Caco-2 (cell line): ENCODE results near the gene SIK3. TPM values are rescaled to one million over a fixed set of nuclear protein-coding genes. Genes with fewer than 3 reads are reported as not detected.

Experiments used
- BruUV-seq: library from RNA; stranded (reverse); fragments of 400-500 nt; replicated peaks from 2 replicates; lab custom pipeline; 2021; lab: Mats Ljungman, UMichigan
- CTCF ChIA-PET: fragments of 300-600 bp; sonication (Branson Sonifier 250); formaldehyde crosslinking; loops from one replicate; lab custom pipeline; 2022; ENCODE audit warnings: antibody characterized with exemption; lab: Charles Lee
- POLR2A ChIA-PET: fragments of 300-600 bp; sonication (Branson Sonifier 250); formaldehyde crosslinking; loops from one replicate; lab custom pipeline; 2022; ENCODE audit warnings: antibody characterized with exemption; lab: Charles Lee
- DNase-seq, 2 experiments: peaks; one replicate each; pipeline versions ENCODE4 v3.0.0 to v3.0.0-alpha.2; 2020 to 2022
- H3K27me3 ChIP-seq: replicated peaks from 2 replicates; pipeline ENCODE4 v1.6.0; 2011; ENCODE audit warnings: low read length; ENCODE audit not compliant: control insufficient read depth, insufficient read depth
- H3K36me3 ChIP-seq: 2 replicates; pipeline ENCODE4 v1.5.1; 2011; ENCODE audit warnings: low read length; ENCODE audit not compliant: control insufficient read depth, insufficient read depth
- H3K4me1 ChIP-seq: fragments of 250-450 bp; sonication (Bioruptor Pico); 2 replicates; pipeline ENCODE4 v1.5.1; 2020; ENCODE audit warnings: mild to moderate bottlenecking
- H3K4me3 ChIP-seq: 2 replicates; pipeline ENCODE4 v1.5.1; 2011; ENCODE audit warnings: low read depth, mild to moderate bottlenecking, control low read depth, low read length
- H3K9me3 ChIP-seq: fragments of 250-450 bp; sonication (Bioruptor Pico); 2 replicates; pipeline ENCODE4 v1.5.1; 2020; ENCODE audit warnings: mild to moderate bottlenecking, moderate library complexity
- H3K27ac Mint-ChIP-seq: one replicate; pipeline ENCODE4 v1.8.0; 2022; ENCODE audit warnings: mixed read lengths; ENCODE audit not compliant: unreplicated experiment
- H3K27me3 Mint-ChIP-seq: one replicate; pipeline ENCODE4 v1.8.0; 2022; ENCODE audit warnings: mixed read lengths; ENCODE audit not compliant: insufficient read depth, unreplicated experiment
- H3K36me3 Mint-ChIP-seq: one replicate; pipeline ENCODE4 v1.8.0; 2022; ENCODE audit warnings: mild to moderate bottlenecking, mixed read lengths; ENCODE audit not compliant: insufficient read depth, unreplicated experiment
- H3K4me1 Mint-ChIP-seq: one replicate; pipeline ENCODE4 v1.8.0; 2022; ENCODE audit warnings: low read depth, mixed read lengths; ENCODE audit not compliant: unreplicated experiment
- H3K4me3 Mint-ChIP-seq: one replicate; pipeline ENCODE4 v1.8.0; 2022; ENCODE audit warnings: mild to moderate bottlenecking, moderate library complexity, mixed read lengths; ENCODE audit not compliant: unreplicated experiment
- H3K9me3 Mint-ChIP-seq: one replicate; pipeline ENCODE4 v1.8.0; 2022; ENCODE audit warnings: mixed read lengths; ENCODE audit not compliant: unreplicated experiment
- intact Hi-C: fragments of 100-400 bp; cut with micrococcal nuclease; formaldehyde crosslinking; loops from one replicate; pipeline ENCODE4 v1.10.0; 2022; ENCODE audit not compliant: unreplicated experiment
- total RNA-seq: library from RNA; stranded (reverse); gene quantifications from 2 replicates; pipeline ENCODE4 v1.2.3, GENCODE V29; 2022
- TF ChIP-seq, protein P1 (sequence below), 2 experiments: fragments of 200-600 bp in 1 of 2; IDR thresholded peaks; 1 replicate in 1 of 2; 2 replicates in 1 of 2; pipeline versions ENCODE4 v1.5.1 to v1.8.0; 2011 to 2022; ENCODE audit warnings: antibody characterized with exemption in 1 of 2, control low read depth in 1 of 2, inconsistent platforms in 1 of 2, low read depth in 1 of 2, low read length in 1 of 2, mild to moderate bottlenecking in 1 of 2, moderate library complexity in 1 of 2; ENCODE audit not compliant: insufficient read depth in 1 of 2, severe bottlenecking in 1 of 2, unreplicated experiment in 1 of 2

The SIK3 gene
- total RNA-seq, 1 experiment from 2014 or later = 65.7 TPM

DNA sequence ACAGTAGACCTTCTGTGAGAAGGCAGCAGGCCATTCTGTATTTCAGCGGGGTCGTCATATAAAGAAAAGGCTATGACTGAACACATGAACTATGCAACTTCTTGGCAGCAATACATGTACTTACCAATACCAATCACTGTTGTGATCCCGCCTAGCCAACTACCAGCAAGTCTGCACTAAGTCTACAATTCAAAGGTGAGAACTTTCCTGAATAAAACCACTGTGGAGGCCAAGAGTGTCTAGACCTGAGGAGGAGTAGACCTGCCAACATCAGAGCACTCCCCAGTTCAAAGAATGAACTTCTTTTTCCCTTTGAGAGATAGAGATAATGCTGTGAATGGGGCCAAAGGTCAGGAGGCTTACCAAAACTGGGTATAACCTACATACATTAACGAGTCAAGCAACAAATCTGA, 108.2 kb downstream of the SIK3 start:
- no TSS peak for BruUV-seq

DNA sequence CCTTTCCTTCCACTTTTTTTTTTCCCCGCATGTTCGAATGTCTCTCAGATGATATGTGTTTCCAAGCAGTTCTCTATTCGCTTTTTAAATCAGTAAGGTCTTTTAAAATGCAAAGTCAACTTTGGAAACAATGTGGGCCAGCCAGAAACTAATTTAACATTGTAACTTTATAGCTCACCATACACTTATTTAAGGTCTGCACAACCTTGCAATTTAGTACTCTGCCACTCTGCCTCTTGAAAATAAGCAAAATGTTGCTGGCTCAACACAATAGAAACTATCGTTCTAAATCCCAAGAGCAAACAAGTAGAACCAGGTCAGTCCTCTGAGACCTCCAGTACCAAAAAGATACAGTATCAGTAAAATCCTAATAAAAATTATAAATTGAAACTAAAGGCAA, 109.0 kb downstream of the SIK3 start:
- H3K27me3 ChIP-seq = no peaks in the 10 kb centered on the region
- H3K9me3 Mint-ChIP-seq = no peaks in the 10 kb centered on the region
- peaks cover 55% of the 10 kb centered on the region for H3K4me1 ChIP-seq
- intact Hi-C loops = no loop called here
- no peaks in the 10 kb centered on the region for H3K36me3 Mint-ChIP-seq
- no peak overlapping the region for H3K4me3 ChIP-seq
- POLR2A ChIA-PET = no interaction called here
- peaks cover 61% of the 10 kb centered on the region for H3K4me1 Mint-ChIP-seq
- CTCF ChIA-PET = no interaction called here
- H3K27ac Mint-ChIP-seq = peak overlapping the region; percentile 41
- H3K27me3 Mint-ChIP-seq = no peaks in the 10 kb centered on the region
- H3K4me3 Mint-ChIP-seq = no peak overlapping the region
- no peak for DNase-seq
- H3K36me3 ChIP-seq = no peaks in the 10 kb centered on the region
- TF ChIP-seq, protein P1, sequence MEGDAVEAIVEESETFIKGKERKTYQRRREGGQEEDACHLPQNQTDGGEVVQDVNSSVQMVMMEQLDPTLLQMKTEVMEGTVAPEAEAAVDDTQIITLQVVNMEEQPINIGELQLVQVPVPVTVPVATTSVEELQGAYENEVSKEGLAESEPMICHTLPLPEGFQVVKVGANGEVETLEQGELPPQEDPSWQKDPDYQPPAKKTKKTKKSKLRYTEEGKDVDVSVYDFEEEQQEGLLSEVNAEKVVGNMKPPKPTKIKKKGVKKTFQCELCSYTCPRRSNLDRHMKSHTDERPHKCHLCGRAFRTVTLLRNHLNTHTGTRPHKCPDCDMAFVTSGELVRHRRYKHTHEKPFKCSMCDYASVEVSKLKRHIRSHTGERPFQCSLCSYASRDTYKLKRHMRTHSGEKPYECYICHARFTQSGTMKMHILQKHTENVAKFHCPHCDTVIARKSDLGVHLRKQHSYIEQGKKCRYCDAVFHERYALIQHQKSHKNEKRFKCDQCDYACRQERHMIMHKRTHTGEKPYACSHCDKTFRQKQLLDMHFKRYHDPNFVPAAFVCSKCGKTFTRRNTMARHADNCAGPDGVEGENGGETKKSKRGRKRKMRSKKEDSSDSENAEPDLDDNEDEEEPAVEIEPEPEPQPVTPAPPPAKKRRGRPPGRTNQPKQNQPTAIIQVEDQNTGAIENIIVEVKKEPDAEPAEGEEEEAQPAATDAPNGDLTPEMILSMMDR (IDR thresholded peaks at IDR 0.05; ENCODE audit: insufficient read depth in 1 of 2, low read depth in 1 of 2, low read length in 1 of 2, severe bottlenecking in 1 of 2, unreplicated experiment in 1 of 2) = no peak
- H3K9me3 ChIP-seq = no peaks in the 10 kb centered on the region
- no TSS peak for BruUV-seq

More for the DNA sequence above, 108.2 kb downstream of the SIK3 start:
- Mint-ChIP-seq H3K27ac (peak overlapping the region; percentile 2), H3K9me3 (no peaks in the 10 kb centered on the region), H3K4me3 (no peak overlapping the region), H3K27me3 (no peaks in the 10 kb centered on the region), H3K4me1 (peaks cover 62% of the 10 kb centered on the region), H3K36me3 (no peaks in the 10 kb centered on the region)
- Histone ChIP-seq H3K4me1 (peaks cover 53% of the 10 kb centered on the region), H3K4me3 (no peak overlapping the region), H3K27me3 (no peaks in the 10 kb centered on the region), H3K36me3 (no peaks in the 10 kb centered on the region), H3K9me3 (no peaks in the 10 kb centered on the region)
- DNase-seq = peak; percentile 51 to 52
- intact Hi-C loops = no loop called here
- TF ChIP-seq, protein P1 (IDR thresholded peaks at IDR 0.05; ENCODE audit: insufficient read depth in 1 of 2, low read depth in 1 of 2, low read length in 1 of 2, severe bottlenecking in 1 of 2, unreplicated experiment in 1 of 2) = no peak
- CTCF ChIA-PET = no interaction called here
- POLR2A ChIA-PET = no interaction called here

DNA sequence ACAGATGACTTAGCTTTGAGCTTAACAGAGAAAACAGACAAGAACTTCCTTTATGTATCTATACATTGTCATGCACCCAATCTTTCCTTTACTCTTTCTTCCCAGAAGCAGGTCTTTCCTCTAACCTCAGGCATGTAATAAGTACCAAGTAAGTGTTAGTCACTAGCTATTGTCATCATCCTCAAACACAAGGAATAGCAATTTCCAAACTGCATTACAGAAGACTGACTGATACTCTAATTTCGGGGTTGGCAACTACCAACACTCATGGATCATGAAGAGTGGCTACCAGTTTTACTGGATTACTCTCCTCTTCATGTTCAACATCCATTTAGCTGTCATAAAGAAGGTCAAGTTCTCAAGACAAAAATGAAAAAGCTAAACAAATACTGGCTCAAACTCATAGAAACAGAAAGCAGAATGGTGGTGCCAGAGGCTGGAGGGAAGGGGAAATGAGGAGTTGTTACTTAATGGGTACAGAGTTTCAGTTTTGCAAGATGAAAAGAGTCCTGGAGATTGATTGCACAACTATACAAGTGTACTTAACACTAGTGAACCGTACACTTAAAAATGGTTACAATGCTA, 111.6 kb downstream of the SIK3 start:
- Mint-ChIP-seq H3K27ac (no peak overlapping the region), H3K4me1 (peaks cover 47% of the 10 kb centered on the region), H3K9me3 (no peaks in the 10 kb centered on the region), H3K27me3 (no peaks in the 10 kb centered on the region), H3K36me3 (peaks cover 5% of the 10 kb centered on the region), H3K4me3 (no peak overlapping the region)
- ChIA-PET POLR2A (no interaction called here), CTCF (interaction anchor here (0.8 kb wide), 1 partner anchor 14 kb away, joined by 3 read pairs; no protein-coding TSS in a partner anchor)
- no peak for DNase-seq
- BruUV-seq = no TSS peak
- H3K9me3 ChIP-seq = no peaks in the 10 kb centered on the region
- TF ChIP-seq, protein P1 (IDR thresholded peaks at IDR 0.05; ENCODE audit: insufficient read depth in 1 of 2, low read depth in 1 of 2, low read length in 1 of 2, severe bottlenecking in 1 of 2, unreplicated experiment in 1 of 2) = no peak
- no peak overlapping the region for H3K4me3 ChIP-seq
- intact Hi-C loops = no loop called here
- no peaks in the 10 kb centered on the region for H3K36me3 ChIP-seq
- H3K27me3 ChIP-seq = no peaks in the 10 kb centered on the region
- H3K4me1 ChIP-seq = peaks cover 49% of the 10 kb centered on the region
